Kidney glomerular epithelial cell (primary cell): Measurements from ENCODE around the gene RAD9A.

Source experiments
- DNase-seq: peaks from one replicate; lab custom pipeline; 2025; lab: John Stamatoyannopoulos, UW

Gene RAD9A

DNA sequence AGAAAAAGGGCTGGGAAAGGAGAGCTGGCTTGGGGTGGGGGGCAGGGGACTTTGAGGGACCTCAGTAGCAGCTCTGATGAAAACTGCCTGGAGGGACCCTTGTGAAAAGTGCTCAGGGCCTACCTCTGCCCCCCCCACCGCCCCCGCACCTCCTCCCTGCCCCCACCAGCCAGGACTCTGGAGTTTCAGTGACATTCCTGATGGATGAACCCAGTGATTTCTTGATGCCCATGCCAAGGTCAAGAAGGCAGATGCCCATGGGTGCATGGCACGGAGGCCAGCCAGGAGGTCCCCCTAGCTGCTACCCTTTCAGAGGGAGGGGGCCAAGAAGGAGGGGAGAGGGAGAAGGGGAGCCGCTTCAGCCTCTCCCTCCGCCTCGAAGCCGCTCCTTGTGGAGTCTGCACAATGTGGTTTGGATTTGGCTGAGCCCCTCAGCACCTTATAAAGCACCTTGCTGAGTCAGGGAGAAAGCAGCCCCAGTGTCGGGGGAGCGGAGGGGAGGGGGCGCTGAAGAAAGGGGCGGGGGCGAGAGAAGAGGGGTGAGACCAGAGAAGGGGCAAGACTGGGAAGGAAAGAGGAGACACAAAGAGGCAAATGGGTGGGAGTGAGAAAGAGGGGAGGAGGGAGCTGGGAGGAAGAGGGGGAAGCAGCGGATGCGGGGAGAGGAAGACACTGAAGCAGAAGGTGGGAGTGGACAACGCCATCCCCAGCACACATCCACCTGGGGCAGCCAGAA, 16.3 kb upstream of the RAD9A start:
- DNase-seq: peak; percentile 78

DNA sequence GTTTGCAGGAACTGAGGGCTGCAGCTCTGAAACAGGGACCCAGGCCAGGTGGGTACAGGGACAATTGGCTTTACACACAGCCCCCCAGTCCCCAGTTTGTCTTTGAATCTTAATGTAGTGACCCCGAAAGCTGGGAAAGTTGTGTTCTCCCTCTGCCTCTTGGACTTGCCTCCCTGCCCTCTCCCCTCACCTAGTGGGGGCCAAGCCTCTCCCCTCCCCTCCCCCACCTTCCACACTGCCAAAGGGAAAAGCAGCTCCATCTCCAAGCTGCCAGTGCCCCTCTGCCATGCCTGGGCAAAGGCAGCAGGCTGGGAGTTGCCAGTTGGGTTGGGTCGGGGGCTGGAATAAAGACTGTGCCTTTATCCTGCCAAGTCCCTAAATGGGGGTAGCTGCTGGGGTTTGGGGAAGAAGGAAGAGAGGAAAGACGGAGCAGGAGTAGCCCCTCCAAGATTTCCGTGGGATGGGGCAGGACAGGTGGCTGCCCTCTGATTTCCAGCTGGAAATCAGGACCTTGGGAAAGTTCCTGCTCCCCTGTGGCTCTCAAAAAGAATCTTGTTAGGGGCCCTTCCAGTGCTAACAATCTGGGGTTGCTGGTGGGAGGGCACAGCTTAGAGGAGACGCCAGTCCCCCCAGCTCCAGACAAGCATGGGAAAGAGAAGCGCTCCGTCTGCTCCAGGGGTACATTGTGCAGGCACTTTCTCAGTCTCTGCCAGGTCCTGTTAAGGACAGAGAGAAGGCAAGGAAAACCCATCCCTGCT, 15.5 kb upstream of the RAD9A start:
- no peak for DNase-seq

DNA sequence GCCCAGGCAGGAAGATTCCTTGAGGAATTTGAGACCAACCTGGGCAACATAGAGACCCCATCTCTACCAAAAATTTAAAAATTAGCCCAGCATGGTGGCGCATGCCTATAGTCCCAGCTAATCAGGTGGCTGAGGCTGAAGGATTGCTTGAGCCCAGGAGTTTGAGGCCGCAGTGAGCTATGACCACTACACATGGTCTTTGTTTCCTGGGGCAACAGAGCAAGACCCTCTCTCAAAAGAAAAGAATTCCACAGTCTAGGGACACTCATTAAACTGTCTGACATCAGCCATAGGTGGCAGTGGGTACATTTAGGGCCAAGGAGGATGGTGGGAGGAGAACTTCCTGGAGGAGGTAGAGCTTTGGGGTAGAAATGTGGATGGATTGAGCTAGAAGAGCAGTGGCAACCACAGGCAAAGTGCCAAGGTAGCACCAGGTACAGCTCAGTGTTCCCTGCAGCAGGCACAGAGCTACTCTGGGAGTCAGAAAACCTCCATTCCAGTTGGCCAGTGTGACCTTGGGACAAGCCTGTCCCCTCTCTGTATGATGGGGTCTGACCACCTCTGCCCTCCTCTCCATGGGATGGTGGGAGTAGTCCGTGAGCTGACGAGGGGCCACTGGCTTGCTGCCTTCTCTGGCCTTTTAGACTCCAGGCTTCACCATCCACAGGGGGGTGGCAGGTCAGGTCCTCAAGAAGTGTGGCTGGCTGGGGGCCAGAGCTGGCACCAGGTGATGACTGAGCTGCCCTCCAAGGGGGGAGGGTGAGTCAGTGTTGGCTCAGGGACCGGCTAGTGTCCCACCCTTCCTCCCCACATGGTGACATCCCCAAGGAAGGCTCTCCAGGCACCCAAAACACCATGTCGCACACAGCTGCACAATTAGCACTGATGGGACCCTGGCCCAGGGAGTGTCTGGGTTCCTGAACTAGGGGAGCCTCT, 14.6 kb upstream of the RAD9A start:
- no peak for DNase-seq

DNA sequence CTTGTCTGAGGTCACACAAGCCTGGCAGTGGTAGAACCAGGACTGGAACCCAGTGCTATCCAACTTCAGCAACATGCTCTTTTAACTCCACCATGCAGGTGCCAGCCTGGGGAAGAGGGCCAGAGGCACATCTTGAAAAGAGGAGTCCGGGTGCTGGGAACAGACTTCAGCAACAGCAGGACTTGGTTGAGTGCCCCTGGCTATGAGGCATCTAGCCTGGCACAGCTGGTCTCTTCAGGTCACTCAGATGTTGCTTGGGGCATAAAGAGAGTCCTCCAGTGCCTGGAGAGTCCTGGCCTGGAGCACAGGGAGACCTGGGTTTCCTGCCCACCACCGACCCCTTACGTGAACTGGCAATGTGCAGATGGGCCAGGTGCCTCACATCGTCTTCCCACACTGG, 13.2 kb upstream of the RAD9A start:
- DNase-seq: no peak

DNA sequence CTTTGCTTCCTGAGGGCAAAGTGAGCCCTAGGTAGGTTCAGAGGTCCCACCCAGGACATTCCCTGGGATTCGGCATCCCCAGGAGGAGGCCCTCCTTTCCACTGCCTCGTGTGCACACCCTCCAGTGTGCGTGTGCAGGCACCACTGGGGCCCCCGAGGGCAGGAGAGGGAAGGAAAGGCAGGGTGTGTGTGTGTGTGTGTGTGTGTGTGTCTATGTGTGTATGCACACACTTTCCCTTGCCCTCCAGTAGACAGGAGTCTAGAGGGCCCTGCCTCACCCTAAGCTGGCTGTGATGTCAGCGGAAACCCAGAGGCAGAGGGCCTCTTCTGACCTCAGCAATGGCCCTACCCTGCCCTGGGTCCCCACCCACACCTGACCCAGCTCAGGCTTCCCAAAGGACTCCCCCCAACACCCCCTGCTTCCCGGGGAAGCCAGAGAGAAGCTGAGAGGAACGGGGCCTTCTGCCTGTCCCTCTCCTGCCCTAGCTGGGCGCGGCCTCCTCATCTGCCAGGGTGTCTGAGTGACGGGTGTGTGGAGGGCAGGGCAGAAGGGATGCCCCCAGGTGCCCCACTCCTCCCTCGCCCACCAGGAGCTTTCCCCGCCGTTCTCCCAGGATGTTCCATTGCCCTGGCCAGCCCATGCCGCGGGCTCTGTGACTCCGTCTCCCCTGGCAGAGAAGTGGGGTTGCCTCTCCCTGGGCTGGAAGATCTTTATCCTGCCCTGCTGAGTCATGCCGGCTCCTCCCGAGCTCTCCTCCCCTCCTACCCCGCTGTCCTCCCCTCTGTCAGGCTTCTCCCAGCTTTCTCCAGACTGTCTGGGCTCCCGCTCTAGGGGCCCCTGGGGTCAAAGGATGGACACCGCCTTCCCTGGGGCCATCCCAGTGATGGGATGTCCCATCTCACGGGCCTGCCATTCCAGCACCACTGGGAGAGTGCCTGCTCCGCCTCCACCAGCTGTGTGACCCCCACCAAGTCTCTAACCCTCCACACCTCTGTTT, 12.4 kb upstream of the RAD9A start:
- no peak for DNase-seq

DNA sequence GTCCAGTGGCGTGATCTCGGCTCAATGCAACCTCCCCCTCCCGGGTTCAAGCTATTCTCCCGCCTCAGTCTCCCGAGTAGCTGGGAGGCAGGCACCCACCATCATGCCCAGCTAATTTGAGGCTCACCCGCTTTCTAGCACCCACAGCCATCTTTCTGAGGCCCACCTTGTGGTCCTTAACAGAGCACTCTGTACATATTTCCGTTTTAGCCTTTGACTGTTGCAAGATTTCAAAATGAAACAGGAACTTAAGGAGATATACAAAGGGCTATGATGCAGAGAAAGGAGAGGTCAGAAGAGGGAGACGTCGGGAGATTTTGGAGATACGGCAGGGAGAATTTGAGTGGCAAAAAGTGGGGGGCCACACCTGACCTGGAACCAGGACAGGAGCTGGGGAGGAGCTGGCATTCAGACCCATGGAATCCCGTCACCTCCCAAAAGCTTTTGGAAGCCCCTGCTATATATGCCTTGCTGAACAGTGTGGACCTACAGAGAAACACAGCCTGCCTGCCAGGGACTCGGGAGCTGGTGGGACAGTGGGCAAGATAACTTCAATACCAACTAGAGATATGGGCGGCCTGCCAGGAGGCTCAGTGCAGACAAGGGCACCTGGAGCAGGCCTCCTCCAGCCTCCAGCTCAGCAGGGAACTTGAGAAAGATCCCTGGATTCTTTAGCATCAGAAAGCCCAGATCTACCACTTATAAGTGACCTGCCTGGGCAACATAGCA, 10.4 kb upstream of the RAD9A start:
- no peak for DNase-seq

DNA sequence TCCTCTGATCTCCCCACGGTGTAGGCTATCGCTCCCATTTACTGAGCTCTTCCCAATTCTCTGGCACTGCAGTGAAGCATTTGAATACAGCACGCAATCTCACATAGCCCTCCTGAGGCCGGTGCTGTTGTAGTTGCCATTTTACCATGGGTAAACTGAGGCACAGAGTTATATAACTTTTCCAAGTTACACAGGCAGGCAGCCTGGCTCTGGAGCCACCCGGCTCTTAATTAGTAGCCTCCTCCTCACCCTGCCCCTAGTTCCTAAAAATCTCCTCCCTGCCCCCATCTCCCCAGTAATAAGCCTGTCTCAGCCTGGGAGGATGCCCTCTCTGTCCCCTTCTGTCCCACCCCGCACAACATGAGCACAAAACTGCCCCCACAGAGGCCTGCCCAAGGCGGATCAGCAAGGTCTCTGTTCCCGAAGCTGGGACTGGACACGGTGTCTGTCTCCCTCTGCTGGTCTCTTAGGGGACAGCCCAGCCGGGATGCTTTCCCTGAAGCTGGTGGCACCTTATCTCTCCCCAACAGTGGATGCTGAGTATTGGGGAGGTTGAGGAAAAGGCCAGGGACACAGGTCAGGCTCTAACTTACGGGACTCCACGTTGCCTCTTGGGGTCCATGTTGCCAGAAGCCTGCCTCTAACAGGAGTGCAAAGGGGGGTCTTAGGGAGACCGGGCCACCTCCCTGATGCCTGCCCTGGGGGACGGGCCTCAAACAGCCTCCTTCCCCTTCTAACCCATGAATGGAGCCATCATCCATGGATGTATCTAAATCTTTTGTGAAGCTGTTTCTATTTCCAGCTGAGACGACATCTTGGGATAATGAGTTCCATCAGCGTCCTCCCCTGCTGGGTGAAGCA, 9.3 kb upstream of the RAD9A start:
- peak; percentile 72 for DNase-seq

DNA sequence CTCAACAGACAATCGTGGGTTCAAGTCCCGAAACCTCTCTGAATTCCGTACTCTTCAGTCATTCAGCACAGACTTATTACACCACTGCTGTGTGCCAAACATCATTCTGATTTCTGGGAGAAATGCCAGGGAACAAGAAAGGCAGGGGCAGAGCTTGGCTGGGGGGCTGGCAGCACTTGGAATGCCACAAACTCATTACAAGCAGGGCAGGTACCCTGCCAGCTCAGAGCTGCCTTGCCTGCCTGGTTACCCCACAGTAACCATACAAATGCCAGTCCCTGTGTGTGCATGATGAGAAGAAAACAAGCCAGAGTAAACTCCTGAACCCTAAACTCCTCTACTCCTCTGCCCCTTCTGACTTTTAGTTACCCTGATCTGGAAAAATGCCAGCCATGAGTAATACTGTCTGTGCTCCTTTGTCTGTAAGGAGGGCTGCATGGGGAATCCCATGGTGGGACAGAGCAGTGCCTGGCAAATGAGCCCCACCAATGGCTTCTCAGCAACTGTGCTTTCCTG, 6.9 kb upstream of the RAD9A start:
- DNase-seq: peak; percentile 95

DNA sequence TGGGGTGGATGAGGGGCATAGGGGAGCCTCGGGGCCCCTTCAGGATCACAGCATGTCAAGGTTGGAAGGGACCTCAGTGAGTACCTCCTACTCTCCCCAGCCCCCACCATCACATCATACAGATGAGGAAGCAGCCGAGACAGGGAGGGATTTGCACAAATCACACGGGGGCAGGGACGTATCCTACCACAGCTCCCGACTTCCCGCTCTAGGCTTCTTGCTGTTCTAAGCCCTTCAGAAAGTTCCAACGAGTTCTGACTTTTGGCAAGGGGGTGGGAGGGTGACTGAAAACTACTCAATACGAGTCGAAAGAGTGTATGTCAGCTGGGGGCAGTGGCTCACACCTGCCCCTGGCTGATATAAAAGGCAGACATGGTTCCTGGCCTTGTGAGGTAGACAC, 4.7 kb upstream of the RAD9A start:
- no peak for DNase-seq

DNA sequence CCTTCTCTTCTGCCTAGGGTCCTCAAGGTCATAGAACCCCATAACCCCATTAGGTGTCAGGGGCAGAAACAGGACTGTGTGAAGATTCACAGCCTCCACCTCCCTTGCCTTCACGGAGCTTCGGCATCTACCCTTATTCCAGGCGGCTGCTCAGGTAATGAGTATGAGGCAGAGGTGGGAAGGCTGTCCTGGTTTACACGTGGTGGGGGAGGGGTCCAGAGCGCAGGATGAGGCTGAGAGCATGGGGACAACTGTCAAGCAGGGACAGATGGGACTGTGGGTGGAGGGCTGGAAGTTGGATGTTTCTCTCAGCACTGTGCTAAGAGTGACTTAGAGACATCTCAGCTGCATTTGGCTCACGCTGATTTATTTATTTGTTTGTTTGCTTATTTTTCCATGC, 4.3 kb upstream of the RAD9A start:
- DNase-seq: no peak

DNA sequence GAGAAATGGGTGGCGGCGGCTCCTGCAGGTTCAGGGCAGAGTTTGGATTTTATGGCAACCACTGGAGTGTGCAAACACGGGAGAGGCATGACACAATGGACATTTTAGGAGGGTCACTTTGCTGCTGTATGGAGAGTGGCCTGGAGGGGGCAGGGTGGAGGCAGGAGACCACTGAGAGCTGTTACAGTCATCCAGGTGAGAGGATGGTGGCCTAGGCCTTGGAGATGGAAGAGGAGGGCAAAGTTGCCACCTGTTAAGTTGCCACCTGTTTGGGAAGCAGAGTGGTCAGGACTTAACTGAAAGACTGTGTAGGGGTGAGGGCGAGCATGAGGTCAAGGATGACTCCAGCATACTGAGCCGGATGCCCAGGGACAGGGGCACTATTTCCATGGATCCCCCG, 2.3 kb upstream of the RAD9A start:
- no peak for DNase-seq

DNA sequence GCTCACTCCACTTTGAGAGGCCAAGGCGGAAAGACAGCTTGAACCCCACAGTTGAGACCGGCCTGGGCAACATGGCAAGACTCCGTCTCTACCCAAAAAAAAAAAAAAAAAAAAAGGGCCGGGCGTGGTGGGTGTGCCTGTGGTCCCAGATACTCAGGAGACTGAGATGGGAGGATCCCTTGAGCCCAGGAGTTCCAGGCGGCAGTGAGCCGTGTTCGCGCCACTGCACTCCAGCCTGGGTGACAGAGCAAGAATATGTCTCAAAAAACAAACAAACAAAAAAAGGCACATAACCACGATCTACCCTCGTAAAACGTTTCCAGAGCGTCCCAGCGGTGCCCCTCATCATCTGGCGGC, 861 bp upstream of the RAD9A start:
- DNase-seq: no peak

DNA sequence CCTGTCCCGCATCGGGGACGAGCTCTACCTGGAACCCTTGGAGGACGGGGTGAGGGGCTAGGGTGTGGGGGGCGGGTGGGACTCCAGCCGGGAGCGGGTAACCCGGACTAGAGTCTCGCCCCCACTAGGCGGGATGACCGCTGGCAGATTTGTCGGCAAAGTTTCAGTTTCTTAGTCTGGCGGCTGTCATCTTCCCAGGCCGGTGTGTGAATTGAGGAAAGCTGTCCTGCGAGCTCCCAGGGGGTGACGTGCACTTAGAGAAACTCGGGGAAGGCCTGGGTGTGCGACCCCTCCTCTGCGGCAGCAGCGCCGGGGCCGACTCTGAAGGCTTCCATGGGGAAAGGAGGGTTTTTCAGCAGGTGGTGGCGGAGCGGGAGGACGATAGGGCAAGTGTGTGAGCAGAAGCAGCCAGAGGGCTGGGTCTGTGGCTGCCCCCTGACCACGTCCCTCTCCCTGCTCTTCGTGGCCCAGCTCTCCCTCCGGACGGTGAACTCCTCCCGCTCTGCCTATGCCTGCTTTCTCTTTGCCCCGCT, 463 bp downstream of the RAD9A start:
- DNase-seq: no peak

DNA sequence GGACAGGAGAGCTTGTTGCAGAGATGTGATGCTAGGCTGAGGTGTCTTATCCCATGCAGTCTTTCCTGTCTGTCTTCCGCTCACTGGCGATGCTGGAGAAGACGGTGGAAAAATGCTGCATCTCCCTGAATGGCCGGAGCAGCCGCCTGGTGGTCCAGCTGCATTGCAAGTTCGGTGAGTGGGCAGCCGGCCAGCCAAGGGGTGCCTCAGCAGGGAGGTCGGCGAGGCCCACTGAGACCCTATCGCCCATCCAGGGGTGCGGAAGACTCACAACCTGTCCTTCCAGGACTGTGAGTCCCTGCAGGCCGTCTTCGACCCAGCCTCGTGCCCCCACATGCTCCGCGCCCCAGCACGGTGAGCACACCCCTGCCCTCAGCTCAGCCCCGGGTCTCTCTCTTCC, 1.7 kb downstream of the RAD9A start:
- no peak for DNase-seq

DNA sequence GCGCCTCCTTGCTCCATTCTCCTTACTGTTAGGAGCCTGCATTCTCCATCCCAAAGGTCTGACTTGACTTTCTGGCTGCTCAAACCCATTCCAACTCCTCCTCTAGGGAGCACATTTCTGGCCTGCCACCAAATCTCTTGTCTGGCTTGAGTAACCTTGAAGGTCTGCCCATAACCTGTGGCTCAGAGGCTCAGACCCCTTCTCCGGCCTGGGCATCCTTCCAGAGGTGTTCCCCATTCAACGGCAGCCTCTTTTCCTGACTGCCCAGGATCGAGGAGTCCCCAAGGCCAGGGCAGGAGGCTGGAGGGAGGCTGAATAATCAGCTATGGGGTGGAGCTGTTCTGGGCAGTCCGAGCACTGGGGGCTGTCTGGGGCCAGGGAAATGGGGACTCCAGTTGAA, 2.2 kb downstream of the RAD9A start:
- no peak for DNase-seq

DNA sequence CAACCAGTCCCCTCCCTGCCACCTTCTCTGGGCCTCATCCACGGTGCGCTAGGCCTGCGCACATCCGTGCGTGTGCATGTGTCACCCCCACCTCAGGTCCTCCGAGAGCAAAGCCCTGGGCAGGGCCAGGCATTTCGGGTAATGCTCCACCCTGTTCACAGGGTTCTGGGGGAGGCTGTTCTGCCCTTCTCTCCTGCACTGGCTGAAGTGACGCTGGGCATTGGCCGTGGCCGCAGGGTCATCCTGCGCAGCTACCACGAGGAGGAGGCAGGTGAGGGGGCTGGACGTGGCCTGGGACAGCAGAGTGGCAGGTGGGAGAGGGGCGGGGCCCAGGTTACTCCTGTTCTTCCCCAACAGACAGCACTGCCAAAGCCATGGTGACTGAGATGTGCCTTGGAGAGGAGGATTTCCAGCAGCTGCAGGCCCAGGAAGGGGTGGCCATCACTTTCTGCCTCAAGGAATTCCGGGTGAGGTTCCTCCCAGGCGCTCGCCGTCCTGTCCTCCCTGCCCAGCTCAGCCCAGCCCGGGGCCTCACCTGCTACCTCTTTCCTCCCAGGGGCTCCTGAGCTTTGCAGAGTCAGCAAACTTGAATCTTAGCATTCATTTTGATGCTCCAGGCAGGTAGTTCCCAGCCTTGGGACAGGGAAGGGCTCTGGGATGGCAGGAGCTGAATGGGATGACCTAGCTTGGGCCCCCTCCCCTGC, 3.9 kb downstream of the RAD9A start:
- no peak for DNase-seq

DNA sequence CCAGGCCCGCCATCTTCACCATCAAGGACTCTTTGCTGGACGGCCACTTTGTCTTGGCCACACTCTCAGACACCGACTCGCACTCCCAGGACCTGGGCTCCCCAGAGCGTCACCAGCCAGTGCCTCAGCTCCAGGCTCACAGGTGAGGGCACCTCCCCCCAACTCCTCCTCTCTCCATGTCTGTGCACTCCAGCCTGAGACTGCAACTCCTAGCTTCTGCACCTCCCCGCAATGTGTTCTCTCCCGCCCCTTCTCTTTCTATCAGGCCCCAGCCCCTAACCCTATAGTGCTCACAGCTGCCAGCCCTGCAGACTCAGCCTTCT, 4.4 kb downstream of the RAD9A start:
- DNase-seq: no peak

DNA sequence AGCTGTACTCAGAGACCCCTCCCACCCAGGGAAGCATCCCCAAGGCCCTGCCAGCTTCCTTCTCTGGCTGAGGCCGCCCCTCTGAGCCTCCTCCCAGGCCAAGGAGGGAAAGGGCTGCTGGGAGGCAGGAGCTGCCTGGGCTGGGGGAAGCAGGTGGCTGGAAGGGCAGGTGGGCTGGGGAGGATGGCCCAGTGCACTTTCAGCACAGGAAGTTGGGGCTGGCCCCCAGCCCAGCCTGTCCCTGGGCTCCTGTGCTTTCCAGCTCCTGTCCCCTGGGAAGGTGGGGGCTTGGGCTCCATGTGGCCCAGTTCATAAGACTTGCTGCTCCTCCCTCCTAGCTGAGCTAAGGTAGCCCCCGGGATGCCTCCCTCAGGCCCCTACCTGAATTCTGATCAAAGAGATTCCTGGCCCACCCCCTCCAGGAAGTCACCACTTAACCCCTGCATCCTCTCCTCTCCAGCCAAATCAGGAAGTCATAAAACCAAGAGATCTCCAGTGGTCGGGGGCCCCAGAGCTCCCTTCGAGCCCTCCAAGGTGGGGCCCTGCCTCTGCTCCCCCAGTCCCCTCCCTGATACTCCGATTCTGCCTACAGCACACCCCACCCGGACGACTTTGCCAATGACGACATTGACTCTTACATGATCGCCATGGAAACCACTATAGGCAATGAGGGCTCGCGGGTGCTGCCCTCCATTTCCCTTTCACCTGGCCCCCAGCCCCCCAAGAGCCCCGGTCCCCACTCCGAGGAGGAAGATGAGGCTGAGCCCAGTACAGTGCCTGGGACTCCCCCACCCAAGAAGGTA, 5.0 kb downstream of the RAD9A start:
- DNase-seq: no peak
